ENCODE data around the gene TCTA. TPM values are rescaled to one million over a fixed set of nuclear protein-coding genes. Genes with fewer than 3 reads are reported as not detected.

TCTA gene
- total and polyA plus RNA-seq, 2 of the 8 experiments (the other 6 are each of a cell fraction or from before 2014, with no cell fraction given): 6.2 to 11.0 TPM

DNA sequence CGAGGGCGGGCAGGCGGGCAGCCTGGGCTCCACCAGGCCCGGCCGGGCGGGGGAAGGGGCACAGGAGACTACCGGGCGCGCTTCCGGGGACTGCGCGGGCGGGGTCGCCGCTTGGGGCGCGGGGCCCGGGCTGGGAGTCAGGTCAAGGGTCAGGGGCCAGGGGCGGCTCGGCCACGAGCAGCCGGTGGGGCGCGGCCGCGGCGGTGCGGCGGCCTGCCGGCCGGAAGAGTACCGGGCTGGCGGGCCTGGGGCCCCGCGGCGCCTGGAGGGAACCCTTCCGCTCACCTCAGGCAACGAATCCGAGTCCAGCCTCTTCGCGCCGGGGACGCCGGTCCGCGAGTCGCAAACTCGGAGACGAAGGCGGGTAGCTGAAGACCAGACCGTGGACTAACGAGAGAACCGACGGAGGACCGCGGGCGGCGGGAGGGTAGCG is 672 bp upstream of the TCTA start (continued):
- TF ChIP-seq, protein P1, sequence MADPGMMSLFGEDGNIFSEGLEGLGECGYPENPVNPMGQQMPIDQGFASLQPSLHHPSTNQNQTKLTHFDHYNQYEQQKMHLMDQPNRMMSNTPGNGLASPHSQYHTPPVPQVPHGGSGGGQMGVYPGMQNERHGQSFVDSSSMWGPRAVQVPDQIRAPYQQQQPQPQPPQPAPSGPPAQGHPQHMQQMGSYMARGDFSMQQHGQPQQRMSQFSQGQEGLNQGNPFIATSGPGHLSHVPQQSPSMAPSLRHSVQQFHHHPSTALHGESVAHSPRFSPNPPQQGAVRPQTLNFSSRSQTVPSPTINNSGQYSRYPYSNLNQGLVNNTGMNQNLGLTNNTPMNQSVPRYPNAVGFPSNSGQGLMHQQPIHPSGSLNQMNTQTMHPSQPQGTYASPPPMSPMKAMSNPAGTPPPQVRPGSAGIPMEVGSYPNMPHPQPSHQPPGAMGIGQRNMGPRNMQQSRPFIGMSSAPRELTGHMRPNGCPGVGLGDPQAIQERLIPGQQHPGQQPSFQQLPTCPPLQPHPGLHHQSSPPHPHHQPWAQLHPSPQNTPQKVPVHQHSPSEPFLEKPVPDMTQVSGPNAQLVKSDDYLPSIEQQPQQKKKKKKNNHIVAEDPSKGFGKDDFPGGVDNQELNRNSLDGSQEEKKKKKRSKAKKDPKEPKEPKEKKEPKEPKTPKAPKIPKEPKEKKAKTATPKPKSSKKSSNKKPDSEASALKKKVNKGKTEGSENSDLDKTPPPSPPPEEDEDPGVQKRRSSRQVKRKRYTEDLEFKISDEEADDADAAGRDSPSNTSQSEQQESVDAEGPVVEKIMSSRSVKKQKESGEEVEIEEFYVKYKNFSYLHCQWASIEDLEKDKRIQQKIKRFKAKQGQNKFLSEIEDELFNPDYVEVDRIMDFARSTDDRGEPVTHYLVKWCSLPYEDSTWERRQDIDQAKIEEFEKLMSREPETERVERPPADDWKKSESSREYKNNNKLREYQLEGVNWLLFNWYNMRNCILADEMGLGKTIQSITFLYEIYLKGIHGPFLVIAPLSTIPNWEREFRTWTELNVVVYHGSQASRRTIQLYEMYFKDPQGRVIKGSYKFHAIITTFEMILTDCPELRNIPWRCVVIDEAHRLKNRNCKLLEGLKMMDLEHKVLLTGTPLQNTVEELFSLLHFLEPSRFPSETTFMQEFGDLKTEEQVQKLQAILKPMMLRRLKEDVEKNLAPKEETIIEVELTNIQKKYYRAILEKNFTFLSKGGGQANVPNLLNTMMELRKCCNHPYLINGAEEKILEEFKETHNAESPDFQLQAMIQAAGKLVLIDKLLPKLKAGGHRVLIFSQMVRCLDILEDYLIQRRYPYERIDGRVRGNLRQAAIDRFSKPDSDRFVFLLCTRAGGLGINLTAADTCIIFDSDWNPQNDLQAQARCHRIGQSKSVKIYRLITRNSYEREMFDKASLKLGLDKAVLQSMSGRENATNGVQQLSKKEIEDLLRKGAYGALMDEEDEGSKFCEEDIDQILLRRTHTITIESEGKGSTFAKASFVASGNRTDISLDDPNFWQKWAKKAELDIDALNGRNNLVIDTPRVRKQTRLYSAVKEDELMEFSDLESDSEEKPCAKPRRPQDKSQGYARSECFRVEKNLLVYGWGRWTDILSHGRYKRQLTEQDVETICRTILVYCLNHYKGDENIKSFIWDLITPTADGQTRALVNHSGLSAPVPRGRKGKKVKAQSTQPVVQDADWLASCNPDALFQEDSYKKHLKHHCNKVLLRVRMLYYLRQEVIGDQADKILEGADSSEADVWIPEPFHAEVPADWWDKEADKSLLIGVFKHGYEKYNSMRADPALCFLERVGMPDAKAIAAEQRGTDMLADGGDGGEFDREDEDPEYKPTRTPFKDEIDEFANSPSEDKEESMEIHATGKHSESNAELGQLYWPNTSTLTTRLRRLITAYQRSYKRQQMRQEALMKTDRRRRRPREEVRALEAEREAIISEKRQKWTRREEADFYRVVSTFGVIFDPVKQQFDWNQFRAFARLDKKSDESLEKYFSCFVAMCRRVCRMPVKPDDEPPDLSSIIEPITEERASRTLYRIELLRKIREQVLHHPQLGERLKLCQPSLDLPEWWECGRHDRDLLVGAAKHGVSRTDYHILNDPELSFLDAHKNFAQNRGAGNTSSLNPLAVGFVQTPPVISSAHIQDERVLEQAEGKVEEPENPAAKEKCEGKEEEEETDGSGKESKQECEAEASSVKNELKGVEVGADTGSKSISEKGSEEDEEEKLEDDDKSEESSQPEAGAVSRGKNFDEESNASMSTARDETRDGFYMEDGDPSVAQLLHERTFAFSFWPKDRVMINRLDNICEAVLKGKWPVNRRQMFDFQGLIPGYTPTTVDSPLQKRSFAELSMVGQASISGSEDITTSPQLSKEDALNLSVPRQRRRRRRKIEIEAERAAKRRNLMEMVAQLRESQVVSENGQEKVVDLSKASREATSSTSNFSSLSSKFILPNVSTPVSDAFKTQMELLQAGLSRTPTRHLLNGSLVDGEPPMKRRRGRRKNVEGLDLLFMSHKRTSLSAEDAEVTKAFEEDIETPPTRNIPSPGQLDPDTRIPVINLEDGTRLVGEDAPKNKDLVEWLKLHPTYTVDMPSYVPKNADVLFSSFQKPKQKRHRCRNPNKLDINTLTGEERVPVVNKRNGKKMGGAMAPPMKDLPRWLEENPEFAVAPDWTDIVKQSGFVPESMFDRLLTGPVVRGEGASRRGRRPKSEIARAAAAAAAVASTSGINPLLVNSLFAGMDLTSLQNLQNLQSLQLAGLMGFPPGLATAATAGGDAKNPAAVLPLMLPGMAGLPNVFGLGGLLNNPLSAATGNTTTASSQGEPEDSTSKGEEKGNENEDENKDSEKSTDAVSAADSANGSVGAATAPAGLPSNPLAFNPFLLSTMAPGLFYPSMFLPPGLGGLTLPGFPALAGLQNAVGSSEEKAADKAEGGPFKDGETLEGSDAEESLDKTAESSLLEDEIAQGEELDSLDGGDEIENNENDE (IDR thresholded peaks at IDR 0.05; ENCODE audit: insufficient replicate concordance, low read length): peak; percentile 13
- TF ChIP-seq GABPA (IDR thresholded peaks at IDR 0.05; ENCODE audit: borderline replicate concordance, insufficient read depth, low read length): 0 out of 2 replicates have a peak, but pooled peaks have one; percentile 42
- TF ChIP-seq, protein P2, sequence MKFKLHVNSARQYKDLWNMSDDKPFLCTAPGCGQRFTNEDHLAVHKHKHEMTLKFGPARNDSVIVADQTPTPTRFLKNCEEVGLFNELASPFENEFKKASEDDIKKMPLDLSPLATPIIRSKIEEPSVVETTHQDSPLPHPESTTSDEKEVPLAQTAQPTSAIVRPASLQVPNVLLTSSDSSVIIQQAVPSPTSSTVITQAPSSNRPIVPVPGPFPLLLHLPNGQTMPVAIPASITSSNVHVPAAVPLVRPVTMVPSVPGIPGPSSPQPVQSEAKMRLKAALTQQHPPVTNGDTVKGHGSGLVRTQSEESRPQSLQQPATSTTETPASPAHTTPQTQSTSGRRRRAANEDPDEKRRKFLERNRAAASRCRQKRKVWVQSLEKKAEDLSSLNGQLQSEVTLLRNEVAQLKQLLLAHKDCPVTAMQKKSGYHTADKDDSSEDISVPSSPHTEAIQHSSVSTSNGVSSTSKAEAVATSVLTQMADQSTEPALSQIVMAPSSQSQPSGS (IDR thresholded peaks at IDR 0.05; ENCODE audit: low read length): no peak
- TF ChIP-seq SRF (IDR thresholded peaks at IDR 0.05; ENCODE audit: low read depth, low read length): no peak
- TF ChIP-seq, protein P3, sequence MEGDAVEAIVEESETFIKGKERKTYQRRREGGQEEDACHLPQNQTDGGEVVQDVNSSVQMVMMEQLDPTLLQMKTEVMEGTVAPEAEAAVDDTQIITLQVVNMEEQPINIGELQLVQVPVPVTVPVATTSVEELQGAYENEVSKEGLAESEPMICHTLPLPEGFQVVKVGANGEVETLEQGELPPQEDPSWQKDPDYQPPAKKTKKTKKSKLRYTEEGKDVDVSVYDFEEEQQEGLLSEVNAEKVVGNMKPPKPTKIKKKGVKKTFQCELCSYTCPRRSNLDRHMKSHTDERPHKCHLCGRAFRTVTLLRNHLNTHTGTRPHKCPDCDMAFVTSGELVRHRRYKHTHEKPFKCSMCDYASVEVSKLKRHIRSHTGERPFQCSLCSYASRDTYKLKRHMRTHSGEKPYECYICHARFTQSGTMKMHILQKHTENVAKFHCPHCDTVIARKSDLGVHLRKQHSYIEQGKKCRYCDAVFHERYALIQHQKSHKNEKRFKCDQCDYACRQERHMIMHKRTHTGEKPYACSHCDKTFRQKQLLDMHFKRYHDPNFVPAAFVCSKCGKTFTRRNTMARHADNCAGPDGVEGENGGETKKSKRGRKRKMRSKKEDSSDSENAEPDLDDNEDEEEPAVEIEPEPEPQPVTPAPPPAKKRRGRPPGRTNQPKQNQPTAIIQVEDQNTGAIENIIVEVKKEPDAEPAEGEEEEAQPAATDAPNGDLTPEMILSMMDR (IDR thresholded peaks at IDR 0.05; ENCODE audit: control extremely low read depth in 1 of 3, insufficient read depth in 1 of 3, low read depth in 1 of 3, low read length in 3 of 3): no peak
- TF ChIP-seq, protein P4, sequence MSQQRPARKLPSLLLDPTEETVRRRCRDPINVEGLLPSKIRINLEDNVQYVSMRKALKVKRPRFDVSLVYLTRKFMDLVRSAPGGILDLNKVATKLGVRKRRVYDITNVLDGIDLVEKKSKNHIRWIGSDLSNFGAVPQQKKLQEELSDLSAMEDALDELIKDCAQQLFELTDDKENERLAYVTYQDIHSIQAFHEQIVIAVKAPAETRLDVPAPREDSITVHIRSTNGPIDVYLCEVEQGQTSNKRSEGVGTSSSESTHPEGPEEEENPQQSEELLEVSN (IDR thresholded peaks at IDR 0.05): peak; percentile 18; the same call in 1 of the 2 replicates
